K562 (cell line): ENCODE data around the gene CGB8. TPM values are rescaled to one million over a fixed set of nuclear protein-coding genes. Genes with fewer than 3 reads are reported as not detected.
A peak's percentile ranks its signal among the peaks of the same experiment; 100 is the strongest.

ENCODE experiments used
- BACH1 ChIP-seq: fragments of 200-800 bp; sonication (Bioruptor generic); IDR thresholded peaks from 2 replicates; pipeline ENCODE4 v1.6.1; 2016; ENCODE audit warnings: missing genetic modification characterization, missing compliant biosample characterization
- CC2D1A ChIP-seq: fragments of 450-650 bp; IDR thresholded peaks from 2 replicates; pipeline ENCODE4 v1.6.1; 2017; ENCODE audit warnings: mild to moderate bottlenecking
- CHAMP1 ChIP-seq: fragments of 450-650 bp; IDR thresholded peaks from 2 replicates; pipeline ENCODE4 v1.6.1; 2016; ENCODE audit warnings: mild to moderate bottlenecking
- CHD2 ChIP-seq: IDR thresholded peaks from 2 replicates; pipeline ENCODE4 v1.6.1; 2011; ENCODE audit warnings: low read depth, low read length
- COPS2 ChIP-seq: fragments of 450-650 bp; conservative IDR thresholded peaks from 2 replicates; pipeline ENCODE4 v1.6.1; 2016; ENCODE audit warnings: mild to moderate bottlenecking, moderate library complexity
- E2F8 ChIP-seq: fragments of 450-650 bp; IDR thresholded peaks from 2 replicates; pipeline ENCODE4 v1.7.1; 2018; ENCODE audit warnings: mild to moderate bottlenecking, low read depth; ENCODE audit not compliant: partially characterized antibody
- ETV5 ChIP-seq: sonication (generic); formaldehyde crosslinking; IDR thresholded peaks from 2 replicates; pipeline ENCODE4 v1.4.0; 2020; ENCODE audit warnings: low read depth, mild to moderate bottlenecking, missing genetic modification reagents
- FOSL1 ChIP-seq: fragments of 200-800 bp; sonication (Bioruptor generic); conservative IDR thresholded peaks from 2 replicates; pipeline ENCODE4 v1.6.1; 2016; ENCODE audit warnings: missing genetic modification characterization, missing compliant biosample characterization
- FOXJ3 ChIP-seq: sonication (generic); formaldehyde crosslinking; IDR thresholded peaks from 2 replicates; pipeline ENCODE4 v1.4.0; 2020; ENCODE audit warnings: mild to moderate bottlenecking, missing genetic modification reagents
- ILK ChIP-seq: fragments of 450-650 bp; IDR thresholded peaks from 2 replicates; pipeline ENCODE4 v1.6.1; 2016; ENCODE audit warnings: missing genetic modification characterization, low read depth, mild to moderate bottlenecking, missing compliant biosample characterization, moderate library complexity, borderline replicate concordance
- MAFG ChIP-seq: fragments of 450-650 bp; conservative IDR thresholded peaks from 2 replicates; pipeline ENCODE4 v1.6.1; 2016; ENCODE audit warnings: missing genetic modification characterization, missing compliant biosample characterization
- MBD1 ChIP-seq: fragments of 250-450 bp; sonication (Bioruptor Pico); IDR thresholded peaks from 2 replicates; pipeline ENCODE4 v1.8.0; 2022; ENCODE audit warnings: inconsistent platforms
- MCM3 ChIP-seq: fragments of 450-650 bp; IDR thresholded peaks from 2 replicates; pipeline ENCODE4 v1.6.1; 2016
- MIER1 ChIP-seq: fragments of 450-650 bp; IDR thresholded peaks from 2 replicates; pipeline ENCODE4 v1.6.1; 2016; ENCODE audit warnings: antibody characterized with exemption, mild to moderate bottlenecking, low read depth
- MNT ChIP-seq, 2 experiments: fragments of 450-650 bp; conservative IDR thresholded peaks; 2 replicates each; pipeline ENCODE4 v1.6.1; 2017; ENCODE audit warnings: mild to moderate bottlenecking in 2 of 2, moderate library complexity in 2 of 2
- NCOR1 ChIP-seq: fragments of 450-650 bp; IDR thresholded peaks from 2 replicates; pipeline ENCODE4 v1.6.1; 2016; ENCODE audit warnings: mild to moderate bottlenecking, moderate library complexity
- RUNX1 ChIP-seq: sonication (generic); IDR thresholded peaks from 2 replicates; pipeline ENCODE4 v1.6.1; 2016; ENCODE audit warnings: antibody characterized with exemption, low read depth
- SMARCA4 ChIP-seq: fragments of 450-650 bp; IDR thresholded peaks from 2 replicates; pipeline ENCODE4 v1.6.1; 2016
- TBL1XR1 ChIP-seq, 2 experiments: IDR thresholded peaks; 2 replicates each; pipeline ENCODE4 v1.6.1; 2012; ENCODE audit warnings: improper control_type of control experiment in 2 of 2, low read length in 2 of 2, mild to moderate bottlenecking in 1 of 2
- ZNF224 ChIP-seq: sonication (generic); formaldehyde crosslinking; IDR thresholded peaks from 2 replicates; pipeline ENCODE4 v1.8.0; 2022; ENCODE audit warnings: mild to moderate bottlenecking, missing genetic modification reagents
- ZNF511 ChIP-seq: sonication (generic); formaldehyde crosslinking; IDR thresholded peaks from 2 replicates; pipeline ENCODE4 v1.8.0; 2022; ENCODE audit warnings: mild to moderate bottlenecking, missing genetic modification reagents
- polyA plus RNA-seq, 8 experiments: library from polyadenylated mRNA; depleted of rRNA in 4 of 8; stranded (reverse) in 5 of 8; unstranded in 3 of 8; fragments of >200 nt; fragmentation: Nextera tagmentation in 2 of 8; fragmentation: Illumina TruSeq in 1 of 8; extraction: Ambion mirVana in 2 of 8; extraction: Trizol in 1 of 8; gene quantifications; 2 replicates each; pipeline versions ENCODE4 v1.2.1 to v1.2.3, GENCODE V29; 2011 to 2014; ENCODE audit warnings: inconsistent platforms in 1 of 8, missing spikeins in 1 of 8
- total RNA-seq, 7 experiments: library from RNA; depleted of rRNA in 6 of 7; stranded (reverse); fragments of >200 nt in 6 of 7; fragmentation: Illumina TruSeq in 2 of 7; extraction: Trizol in 2 of 7; gene quantifications; 2 replicates each; pipeline versions ENCODE4 v1.2.1 to v1.2.3, GENCODE V29; 2011 to 2021; ENCODE audit warnings: low replicate concordance in 1 of 7

The CGB8 gene
- total and polyA plus RNA-seq, 9 of the 15 experiments (the other 6 are each of a cell fraction or from before 2014, with no cell fraction given), result not detected

GRCh38 chr19:49017666-49018351, 31.1 kb downstream of the CGB8 start (continued):
- TF ChIP-seq FOXJ3 (CRISPR knock-in tag), result no peak
- TF ChIP-seq MIER1, result no peak
- TF ChIP-seq RUNX1, result no peak
- no peak for TF ChIP-seq MBD1
- TF ChIP-seq ILK (tag), result no peak
- TF ChIP-seq E2F8, result no peak
- TF ChIP-seq BACH1 (tag), result no peak
- no peak for TF ChIP-seq SMARCA4
- TF ChIP-seq MCM3, result no peak
- peak; percentile 20 to 40; a peak in 1 of 4 replicates for TF ChIP-seq MNT (conservative IDR thresholded peaks at IDR 0.05)
- TF ChIP-seq CHAMP1, result no peak
- no peak for TF ChIP-seq ZNF224
- no peak for TF ChIP-seq COPS2
- TF ChIP-seq TBL1XR1 (IDR thresholded peaks at IDR 0.05; ENCODE audit: low read length in 2 of 2), result no peak
- TF ChIP-seq ZNF511 (CRISPR knock-in tag), result no peak
- TF ChIP-seq CC2D1A, result no peak
- TF ChIP-seq CHD2, result no peak
- TF ChIP-seq FOSL1, result no peak
- no peak for TF ChIP-seq MAFG (tag)
- peak; percentile 13; the same call in 1 of the 2 replicates for TF ChIP-seq NCOR1
- TF ChIP-seq ETV5 (CRISPR knock-in tag), result no peak
